Sigmoid colon (tissue), 4 donors: ENCODE results near the gene LMF1.

Experiments
- CTCF ChIP-seq, 4 experiments: fragments of 450-650 bp in 3 of 4; fragments of 200-600 bp in 1 of 4; IDR thresholded peaks; one replicate each; pipeline ENCODE4 v1.5.1; 2016 to 2019; ENCODE audit warnings: antibody characterized with exemption in 4 of 4, mild to moderate bottlenecking in 3 of 4, moderate library complexity in 2 of 4
- EP300 ChIP-seq, 4 donors: sonication (generic); formaldehyde crosslinking; IDR thresholded peaks; one replicate each; pipeline ENCODE4 v1.6.1; 2017; ENCODE audit warnings: antibody characterized with exemption in 4 of 4
- POLR2A ChIP-seq, 2 donors: fragments of 450-650 bp; IDR thresholded peaks; one replicate each; pipeline ENCODE4 v1.6.1; 2016; ENCODE audit warnings: antibody characterized with exemption in 2 of 2, mild to moderate bottlenecking in 2 of 2, moderate library complexity in 2 of 2
- POLR2AphosphoS5 ChIP-seq, 4 donors: sonication (generic); formaldehyde crosslinking; IDR thresholded peaks; one replicate each; pipeline ENCODE4 v1.6.1; 2017; ENCODE audit warnings: antibody characterized with exemption in 4 of 4

GRCh38 chr16:1006781-1007180 is 36.0 kb upstream of the LMF1 start:
- no peak for TF ChIP-seq POLR2A (IDR thresholded peaks at IDR 0.05)
- TF ChIP-seq CTCF (IDR thresholded peaks at IDR 0.05) = no peak
- TF ChIP-seq POLR2AphosphoS5 (IDR thresholded peaks at IDR 0.05) = no peak
- no peak for TF ChIP-seq EP300 (IDR thresholded peaks at IDR 0.05)
